H1 (cell line): ENCODE data around the gene ZNF618. TPM values are rescaled to one million over a fixed set of nuclear protein-coding genes. Genes with fewer than 3 reads are reported as not detected.

ENCODE experiments used
- ATF2 ChIP-seq: IDR thresholded peaks from 2 replicates; pipeline ENCODE4 v1.6.1; 2012; ENCODE audit warnings: low read length, inconsistent platforms
- BACH1 ChIP-seq: IDR thresholded peaks from 2 replicates; pipeline ENCODE4 v1.6.1; 2012; ENCODE audit warnings: low read length, improper control_type of control experiment
- CREB1 ChIP-seq: IDR thresholded peaks from 2 replicates; pipeline ENCODE4 v1.6.1; 2012; ENCODE audit warnings: inconsistent platforms
- KDM1A ChIP-seq: fragments of 200-600, 300-600 bp; sonication (generic); IDR thresholded peaks from 2 replicates; pipeline ENCODE4 v1.7.1; 2016; ENCODE audit warnings: mild to moderate bottlenecking, low read length, borderline replicate concordance
- POLR2A ChIP-seq, 2 experiments: IDR thresholded peaks; 1 replicate in 1 of 2; 2 replicates in 1 of 2; pipeline ENCODE4 v1.6.1; 2011; ENCODE audit warnings: low read depth in 2 of 2, low read length in 2 of 2, mild to moderate bottlenecking in 2 of 2; ENCODE audit errors: control extremely low read depth in 1 of 2
- SP2 ChIP-seq: IDR thresholded peaks from 2 replicates; pipeline ENCODE4 v1.6.1; 2012; ENCODE audit warnings: mild to moderate bottlenecking, low read length, inconsistent platforms
- SUZ12 ChIP-seq: fragments of 200-600 bp; sonication (generic); IDR thresholded peaks from 2 replicates; pipeline ENCODE4 v1.6.1; 2012; ENCODE audit warnings: mild to moderate bottlenecking, inconsistent platforms, low read length, moderate library complexity, mixed read lengths
- TAF1 ChIP-seq: IDR thresholded peaks from 2 replicates; pipeline ENCODE4 v1.6.1; 2011; ENCODE audit warnings: mild to moderate bottlenecking, low read depth, low read length
- TEAD4 ChIP-seq: IDR thresholded peaks from 2 replicates; pipeline ENCODE4 v1.6.1; 2012; ENCODE audit warnings: low read depth, low read length, inconsistent platforms, mixed read lengths
- ZNF274 ChIP-seq: IDR thresholded peaks from 2 replicates; pipeline ENCODE4 v1.7.0; 2012; ENCODE audit warnings: low read length, borderline replicate concordance; ENCODE audit errors: extremely low read depth
- polyA plus RNA-seq, 7 experiments: library from polyadenylated mRNA; depleted of rRNA in 3 of 7; stranded (reverse) in 5 of 7; unstranded in 2 of 7; fragments of >200 nt in 5 of 7; fragments of 200-250 nt in 2 of 7; gene quantifications; 1 replicate in 5 of 7; 2 replicates in 1 of 7; 4 replicates in 1 of 7; pipeline versions ENCODE4 v1.2.1 to v1.2.3, GENCODE V29; 2011 to 2013; ENCODE audit warnings: missing spikeins in 2 of 7, mixed read lengths in 2 of 7
- total RNA-seq: library from RNA; stranded (reverse); fragmentation: NEBNext Ultra II Directional; extraction: Animal tissue kit (Norgen Biotek cat#: 25700); gene quantifications from 2 replicates; pipeline ENCODE4 v1.2.1, GENCODE V29; 2021

The ZNF618 gene
- total and polyA plus RNA-seq, 2 of the 8 experiments (the other 6 are each of a cell fraction or from before 2014, with no cell fraction given): 9.6 to 28.5 TPM

GRCh38 chr9:114000671-114001409 lies 124.7 kb downstream of the ZNF618 start (continued):
- no peak for TF ChIP-seq TAF1
- no peak for TF ChIP-seq SP2
- TF ChIP-seq SUZ12: no peak
- TF ChIP-seq POLR2A (IDR thresholded peaks at IDR 0.05; ENCODE audit: control extremely low read depth in 1 of 2, low read depth in 2 of 2, low read length in 2 of 2): no peak
- no peak for TF ChIP-seq KDM1A
- no peak for TF ChIP-seq TEAD4
- TF ChIP-seq ZNF274: no peak
- no peak for TF ChIP-seq BACH1
- no peak for TF ChIP-seq ATF2
- no peak for TF ChIP-seq CREB1
